Fibroblast of villous mesenchyme (primary cell): ENCODE measurements around the gene HSF2BP. TPM values are rescaled to one million over a fixed set of nuclear protein-coding genes. Genes with fewer than 3 reads are reported as not detected.

Source experiments
- DNase-seq: peaks from one replicate; pipeline ENCODE4 v3.0.0-alpha.2; 2010; ENCODE audit warnings: low read depth
- H3K4me3 ChIP-seq: 2 replicates; pipeline ENCODE4 v1.5.1; 2011; ENCODE audit warnings: low read depth, mild to moderate bottlenecking, low read length
- total RNA-seq: library from RNA; depleted of rRNA; stranded (reverse); fragments of >200 nt; gene quantifications from 2 replicates; pipeline ENCODE4 v1.2.3, GENCODE V29; 2012
- TF ChIP-seq, protein P1 (sequence below): IDR thresholded peaks from 2 replicates; pipeline ENCODE4 v1.5.1; 2012; ENCODE audit warnings: low read depth, mild to moderate bottlenecking, low read length; ENCODE audit not compliant: insufficient read depth

Gene HSF2BP
- total RNA-seq, 1 donor, result 2.6 TPM

DNA sequence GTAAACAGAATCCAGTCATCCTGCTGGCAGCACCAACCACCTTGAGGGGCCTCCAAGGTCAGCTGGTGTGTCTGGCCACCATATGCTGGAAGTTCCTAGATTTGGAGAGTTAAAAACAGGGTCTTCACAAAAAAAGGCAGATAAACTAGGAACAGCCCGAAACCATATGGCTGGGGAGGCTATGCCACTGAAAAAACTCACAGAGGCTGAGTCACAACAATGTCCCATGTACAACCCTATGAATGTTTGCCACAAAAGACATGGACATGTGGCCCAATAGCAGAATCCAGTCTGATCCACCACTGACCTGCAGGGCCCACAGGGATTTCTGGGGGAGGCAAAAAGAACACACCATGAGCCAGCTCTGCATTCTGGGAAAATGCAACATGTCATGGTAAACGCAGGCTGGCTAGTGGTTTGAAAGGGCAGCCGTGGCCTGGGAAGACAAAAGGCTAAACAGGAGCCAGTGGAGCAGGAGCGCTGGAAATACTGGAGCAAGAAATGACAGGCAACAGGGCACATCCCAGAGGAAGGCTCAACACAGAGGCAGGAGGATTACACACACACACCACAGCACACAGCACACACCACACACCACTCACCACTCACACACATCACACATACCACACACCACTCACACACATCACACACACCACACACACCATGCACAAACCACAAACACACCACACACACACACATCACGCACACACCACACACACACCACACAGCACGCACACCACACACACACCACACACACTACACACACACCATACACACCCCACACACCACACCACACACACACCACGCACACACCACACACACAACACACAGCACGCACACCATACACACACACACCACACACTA is 55.4 kb downstream of the HSF2BP start:
- no peak overlapping the region for H3K4me3 ChIP-seq
- TF ChIP-seq, protein P1, sequence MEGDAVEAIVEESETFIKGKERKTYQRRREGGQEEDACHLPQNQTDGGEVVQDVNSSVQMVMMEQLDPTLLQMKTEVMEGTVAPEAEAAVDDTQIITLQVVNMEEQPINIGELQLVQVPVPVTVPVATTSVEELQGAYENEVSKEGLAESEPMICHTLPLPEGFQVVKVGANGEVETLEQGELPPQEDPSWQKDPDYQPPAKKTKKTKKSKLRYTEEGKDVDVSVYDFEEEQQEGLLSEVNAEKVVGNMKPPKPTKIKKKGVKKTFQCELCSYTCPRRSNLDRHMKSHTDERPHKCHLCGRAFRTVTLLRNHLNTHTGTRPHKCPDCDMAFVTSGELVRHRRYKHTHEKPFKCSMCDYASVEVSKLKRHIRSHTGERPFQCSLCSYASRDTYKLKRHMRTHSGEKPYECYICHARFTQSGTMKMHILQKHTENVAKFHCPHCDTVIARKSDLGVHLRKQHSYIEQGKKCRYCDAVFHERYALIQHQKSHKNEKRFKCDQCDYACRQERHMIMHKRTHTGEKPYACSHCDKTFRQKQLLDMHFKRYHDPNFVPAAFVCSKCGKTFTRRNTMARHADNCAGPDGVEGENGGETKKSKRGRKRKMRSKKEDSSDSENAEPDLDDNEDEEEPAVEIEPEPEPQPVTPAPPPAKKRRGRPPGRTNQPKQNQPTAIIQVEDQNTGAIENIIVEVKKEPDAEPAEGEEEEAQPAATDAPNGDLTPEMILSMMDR, result no peak
- DNase-seq, result peak; percentile 72

DNA sequence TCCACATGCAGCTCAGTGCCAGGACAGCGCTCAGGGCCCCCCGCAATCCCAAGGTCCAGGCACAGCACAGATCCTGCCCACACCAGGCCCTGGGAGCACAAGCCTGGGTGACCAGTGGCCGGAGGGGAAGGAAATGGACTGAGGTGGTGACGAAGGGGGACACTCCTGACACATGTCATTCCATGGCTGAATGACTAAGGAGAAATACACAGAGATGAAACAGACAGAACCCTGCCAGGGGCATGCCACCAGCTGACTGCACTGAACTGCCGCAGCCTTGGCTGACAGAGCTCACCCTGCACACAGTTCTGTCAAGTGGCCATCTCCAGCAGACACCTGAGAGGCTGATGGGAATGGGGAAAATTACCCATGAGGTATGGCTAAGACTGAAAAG is 56.1 kb downstream of the HSF2BP start:
- no peak for DNase-seq
- TF ChIP-seq, protein P1, result no peak
- H3K4me3 ChIP-seq, result no peak overlapping the region

DNA sequence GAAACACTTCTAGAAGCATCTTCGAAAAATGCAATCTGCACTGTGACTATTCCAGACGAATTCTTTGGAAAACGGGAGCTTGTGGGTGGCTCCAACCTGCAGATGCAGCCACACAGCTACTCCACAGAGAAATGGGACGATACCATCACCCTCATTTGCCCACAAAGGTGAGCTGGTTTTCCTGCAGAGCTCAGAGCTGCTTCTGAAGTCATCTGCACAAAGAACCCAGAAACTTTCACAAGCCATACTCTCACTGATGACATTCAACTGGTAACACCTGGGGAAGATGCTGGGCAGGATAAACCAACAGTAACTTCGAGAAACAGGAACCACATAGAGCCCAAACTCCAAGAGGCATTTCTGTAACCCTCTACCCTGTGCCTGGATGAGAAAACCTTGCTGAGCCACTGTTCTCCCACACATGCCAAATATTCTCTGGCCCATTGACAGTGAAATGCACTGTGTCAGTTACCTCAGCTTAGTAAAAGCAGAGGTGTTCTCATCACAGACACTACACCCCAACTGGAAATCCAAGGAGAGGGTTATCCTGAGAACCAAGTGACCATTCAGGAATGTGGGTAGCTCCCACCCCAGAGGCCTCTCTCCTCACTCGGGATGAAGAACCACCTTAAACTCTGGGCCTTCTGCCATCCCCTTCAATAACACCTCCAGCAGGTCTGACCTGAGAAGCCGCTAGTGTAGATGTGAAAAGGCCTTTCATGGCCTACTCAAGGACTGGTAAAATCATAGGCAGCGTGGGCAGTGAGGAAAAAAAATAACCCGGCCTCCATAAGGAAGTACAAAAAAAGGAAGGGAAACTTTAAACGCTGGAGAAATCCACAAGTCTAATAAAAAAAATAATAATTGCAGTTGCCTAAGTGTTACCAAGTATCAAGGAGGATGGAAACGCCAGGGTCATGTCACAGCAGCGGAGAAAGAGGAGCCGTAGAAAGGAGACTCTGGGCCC is 56.7 kb downstream of the HSF2BP start:
- no peak overlapping the region for H3K4me3 ChIP-seq
- TF ChIP-seq, protein P1, result no peak
- no peak for DNase-seq

DNA sequence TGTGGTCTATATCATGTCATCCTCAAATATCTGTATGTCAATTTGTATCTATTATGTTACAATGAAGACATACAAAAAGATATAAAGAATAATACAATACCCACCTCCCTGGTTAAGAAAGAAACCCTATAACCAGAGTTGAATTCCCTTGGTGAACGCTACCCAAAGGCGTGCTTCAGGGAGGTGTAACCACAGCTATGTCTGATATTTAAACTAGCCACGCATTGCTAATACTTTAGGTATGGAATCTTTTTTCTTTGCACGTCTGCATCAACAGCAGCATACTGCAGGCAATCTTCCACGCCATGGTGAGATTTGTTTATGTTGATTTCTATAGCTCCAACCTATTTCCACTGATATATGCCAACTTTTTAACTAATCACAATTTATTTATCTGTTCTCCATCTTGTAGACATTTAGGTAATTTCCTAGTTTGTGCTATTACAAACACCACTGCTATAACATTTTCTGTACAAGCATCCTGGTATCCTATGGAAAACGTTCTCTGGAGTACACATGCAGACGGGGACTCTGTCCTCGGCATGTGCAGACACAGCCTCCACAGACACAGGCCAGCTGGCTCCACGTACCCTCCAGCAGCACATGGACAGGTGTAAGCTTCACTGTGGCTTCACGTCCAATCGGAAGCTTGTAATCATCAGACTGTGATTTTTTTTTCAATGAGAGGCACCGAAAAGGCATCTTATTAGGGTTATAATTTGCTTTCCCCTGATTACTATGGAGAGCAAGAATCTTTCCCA is 58.5 kb downstream of the HSF2BP start:
- TF ChIP-seq, protein P1, result no peak
- H3K4me3 ChIP-seq, result no peak overlapping the region
- DNase-seq, result peak; percentile 93

DNA sequence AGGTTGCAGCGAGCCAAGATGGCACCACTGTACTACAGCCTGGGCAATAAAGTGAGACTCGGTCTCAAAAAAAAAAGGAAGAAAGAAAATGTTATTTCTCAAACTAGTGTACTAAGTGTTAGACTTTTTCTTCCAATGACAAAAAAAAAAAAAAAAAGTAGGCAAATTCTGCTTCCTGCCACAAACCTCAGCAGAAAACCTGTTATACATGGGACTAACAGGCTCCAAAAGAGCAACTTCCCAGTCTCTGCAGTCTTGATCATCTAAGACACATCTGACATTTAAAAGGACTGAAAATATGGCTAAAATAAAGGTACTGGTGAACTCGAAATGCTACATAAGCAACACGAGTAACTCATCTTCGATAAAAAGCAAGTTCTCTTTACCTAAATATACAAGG is 59.6 kb downstream of the HSF2BP start:
- TF ChIP-seq, protein P1, result no peak
- DNase-seq, result no peak
- no peak overlapping the region for H3K4me3 ChIP-seq

DNA sequence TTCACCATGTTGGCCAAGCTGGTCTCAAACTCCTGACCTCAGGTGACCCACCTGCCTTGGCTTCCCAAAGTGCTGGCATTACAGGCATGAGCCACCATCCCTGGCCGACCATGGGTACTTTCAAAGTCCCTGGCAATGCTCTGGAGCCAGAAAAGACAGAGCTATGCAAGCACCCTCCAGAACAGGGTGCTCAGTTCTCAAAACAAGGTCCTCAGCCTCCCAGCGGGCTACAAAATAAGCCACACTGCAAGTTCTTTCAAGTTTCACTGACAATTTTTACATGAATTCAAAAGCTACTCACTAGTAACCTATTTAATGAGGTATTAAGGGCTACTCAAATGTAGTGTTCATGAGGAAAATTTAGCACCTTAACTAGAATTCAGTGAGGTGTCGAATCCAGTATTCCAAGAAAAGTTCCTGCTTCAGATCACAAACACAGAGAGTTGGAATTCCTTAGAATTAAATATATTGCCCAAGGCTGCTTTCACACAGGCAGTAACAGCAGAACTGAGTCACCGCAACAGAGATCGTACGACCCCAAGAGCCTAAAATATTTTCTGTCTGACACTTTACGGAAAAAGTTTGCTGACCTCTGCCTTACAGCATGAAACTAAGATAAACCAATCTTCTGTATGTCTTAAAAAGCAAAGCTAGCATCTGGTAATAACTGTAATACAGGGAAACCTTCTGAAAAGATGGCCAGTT is 60.7 kb downstream of the HSF2BP start:
- peak; percentile 97 for DNase-seq
- H3K4me3 ChIP-seq, result no peak overlapping the region
- TF ChIP-seq, protein P1, result no peak
